ENCODE data around the gene MACROH2A1.

The MACROH2A1 gene

DNA sequence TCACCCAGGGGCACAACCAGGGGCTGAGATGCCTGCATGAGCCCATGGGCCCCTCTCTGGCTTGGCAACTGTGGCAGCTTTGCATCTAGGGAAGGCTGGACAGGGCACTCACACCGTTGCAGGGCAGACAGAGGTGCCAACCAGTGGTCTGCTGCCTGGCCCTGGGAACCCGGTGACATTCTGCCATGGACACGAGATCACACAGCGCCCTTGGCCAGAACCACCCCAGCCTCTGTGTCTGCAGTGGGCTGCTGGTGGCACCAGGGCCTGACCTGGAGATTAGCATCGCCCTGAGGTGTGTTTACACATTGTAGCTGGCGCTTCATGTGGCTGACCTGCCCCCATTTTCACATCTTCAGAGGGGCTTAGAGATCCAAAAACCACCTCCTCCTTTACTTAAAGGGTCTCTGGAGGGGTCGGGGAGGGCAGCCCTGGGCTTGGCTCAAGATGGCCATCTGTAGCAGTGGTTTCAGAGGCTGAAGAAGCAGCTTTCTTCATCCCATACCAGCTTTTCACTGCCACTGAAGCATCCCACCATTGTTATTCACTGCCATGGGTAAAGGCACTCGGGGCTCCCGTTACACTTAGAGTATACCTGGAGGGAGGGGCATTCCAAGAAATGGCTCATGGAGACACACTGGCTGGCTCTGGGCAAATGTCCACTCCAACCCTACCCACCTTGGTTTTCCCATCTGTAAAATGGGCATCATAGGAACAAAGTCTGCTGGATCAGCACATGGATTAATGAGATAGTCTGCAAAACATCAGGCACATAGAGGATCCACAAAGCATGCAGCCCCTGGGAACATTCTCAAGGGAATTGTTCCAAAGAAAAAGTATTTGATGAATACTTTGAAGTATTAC lies 36.7 kb upstream of the MACROH2A1 start:
- no peak for DNase-seq

GRCh38 chr5:135434591-135435466 lies 35.8 kb upstream of the MACROH2A1 start:
- DNase-seq = no peak

GRCh38 chr5:135433681-135434426 lies 34.8 kb upstream of the MACROH2A1 start:
- no peak for DNase-seq

DNA sequence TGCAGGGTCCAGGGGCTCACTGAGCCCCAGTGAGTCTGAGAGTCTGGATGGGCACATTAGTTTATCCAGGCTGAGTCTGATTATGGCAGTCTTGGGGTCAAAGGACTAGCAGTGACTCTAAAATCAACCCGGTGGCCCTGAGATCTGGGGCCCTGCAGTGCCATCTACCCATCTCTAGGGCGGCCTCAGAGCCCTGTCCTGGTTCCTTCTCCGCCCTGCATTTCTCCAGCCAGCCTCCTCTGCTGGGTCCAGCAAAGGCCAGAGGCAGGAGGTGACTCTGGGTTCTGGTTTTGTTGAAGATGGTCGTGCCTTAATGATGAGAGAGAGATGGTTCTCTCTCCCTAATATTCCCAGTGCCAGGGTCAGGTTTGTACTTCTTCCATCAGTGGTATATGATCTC lies 33.1 kb upstream of the MACROH2A1 start:
- no peak for DNase-seq

DNA sequence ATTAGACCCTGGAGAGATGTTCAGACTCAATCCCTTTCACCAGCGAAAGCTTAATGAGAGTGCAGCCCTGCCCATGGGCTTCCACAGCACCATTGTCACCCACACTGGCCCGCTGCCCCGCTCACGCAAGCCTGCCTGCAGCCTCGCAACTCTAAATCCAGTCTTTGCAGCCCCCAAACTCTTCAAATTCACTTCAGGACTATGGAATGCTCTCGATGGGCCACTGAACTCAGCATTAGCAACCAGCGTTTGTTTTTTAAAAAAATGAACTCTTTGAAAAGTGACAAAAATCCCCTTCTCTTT lies 31.1 kb upstream of the MACROH2A1 start:
- DNase-seq = no peak

DNA sequence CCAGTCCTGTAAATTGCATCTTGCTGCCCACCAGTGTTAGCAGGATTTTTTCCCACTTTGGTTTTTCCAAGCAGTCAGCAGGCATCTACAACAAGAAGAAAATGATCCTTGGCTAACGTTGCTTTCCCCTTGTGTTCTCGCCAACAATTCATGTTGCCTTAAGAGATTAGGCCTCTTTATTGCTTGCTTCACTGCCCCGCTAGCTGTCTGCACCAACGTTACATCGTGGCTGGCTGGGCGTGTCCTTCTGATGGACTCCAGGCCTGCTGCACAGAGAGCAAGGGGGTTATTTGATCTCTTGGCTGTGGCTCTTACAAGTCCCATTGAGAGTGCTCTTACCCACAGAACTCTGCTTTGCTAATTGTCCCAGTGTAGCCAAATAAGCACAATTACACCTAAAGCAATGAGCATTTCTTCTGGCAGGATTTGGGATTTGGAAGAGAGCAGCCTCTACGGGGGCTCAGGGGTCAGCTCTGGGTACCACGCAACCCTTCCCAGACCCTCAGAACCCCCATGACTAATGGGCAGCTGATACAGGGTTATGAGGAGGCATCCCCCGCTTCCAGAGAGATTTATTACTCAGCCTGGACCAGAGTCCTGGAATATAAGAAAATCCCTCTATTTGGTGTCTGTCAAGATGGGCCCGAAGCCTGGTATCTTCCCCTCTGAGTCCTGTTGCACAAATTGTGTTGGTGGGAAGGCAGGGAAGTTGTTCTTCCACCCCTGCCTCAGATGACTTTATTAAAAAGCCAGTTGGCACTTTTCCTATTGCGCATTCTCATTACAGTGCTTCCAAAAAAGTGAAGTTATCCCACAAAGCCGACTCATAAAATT lies 30.5 kb upstream of the MACROH2A1 start:
- DNase-seq = no peak

DNA sequence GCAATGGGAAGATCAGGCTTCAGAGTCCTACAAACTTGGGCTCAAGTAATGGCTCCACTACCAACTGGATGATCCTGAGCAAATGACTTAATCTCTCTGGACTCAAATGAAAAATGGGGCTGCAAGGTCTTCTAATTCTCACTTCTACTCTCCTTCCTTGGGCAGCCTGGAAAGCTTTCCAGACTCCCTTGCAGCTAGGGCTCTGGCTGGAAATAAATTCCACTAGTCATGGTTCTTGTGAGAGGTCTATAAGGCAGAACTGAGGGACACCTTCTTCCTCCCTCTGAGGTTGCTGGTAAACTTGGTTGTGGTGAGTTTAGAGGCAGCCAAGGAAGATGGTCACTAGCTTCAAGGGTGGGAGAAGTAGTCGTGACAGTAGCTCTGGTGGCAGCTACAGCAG lies 29.6 kb upstream of the MACROH2A1 start:
- DNase-seq = no peak

DNA sequence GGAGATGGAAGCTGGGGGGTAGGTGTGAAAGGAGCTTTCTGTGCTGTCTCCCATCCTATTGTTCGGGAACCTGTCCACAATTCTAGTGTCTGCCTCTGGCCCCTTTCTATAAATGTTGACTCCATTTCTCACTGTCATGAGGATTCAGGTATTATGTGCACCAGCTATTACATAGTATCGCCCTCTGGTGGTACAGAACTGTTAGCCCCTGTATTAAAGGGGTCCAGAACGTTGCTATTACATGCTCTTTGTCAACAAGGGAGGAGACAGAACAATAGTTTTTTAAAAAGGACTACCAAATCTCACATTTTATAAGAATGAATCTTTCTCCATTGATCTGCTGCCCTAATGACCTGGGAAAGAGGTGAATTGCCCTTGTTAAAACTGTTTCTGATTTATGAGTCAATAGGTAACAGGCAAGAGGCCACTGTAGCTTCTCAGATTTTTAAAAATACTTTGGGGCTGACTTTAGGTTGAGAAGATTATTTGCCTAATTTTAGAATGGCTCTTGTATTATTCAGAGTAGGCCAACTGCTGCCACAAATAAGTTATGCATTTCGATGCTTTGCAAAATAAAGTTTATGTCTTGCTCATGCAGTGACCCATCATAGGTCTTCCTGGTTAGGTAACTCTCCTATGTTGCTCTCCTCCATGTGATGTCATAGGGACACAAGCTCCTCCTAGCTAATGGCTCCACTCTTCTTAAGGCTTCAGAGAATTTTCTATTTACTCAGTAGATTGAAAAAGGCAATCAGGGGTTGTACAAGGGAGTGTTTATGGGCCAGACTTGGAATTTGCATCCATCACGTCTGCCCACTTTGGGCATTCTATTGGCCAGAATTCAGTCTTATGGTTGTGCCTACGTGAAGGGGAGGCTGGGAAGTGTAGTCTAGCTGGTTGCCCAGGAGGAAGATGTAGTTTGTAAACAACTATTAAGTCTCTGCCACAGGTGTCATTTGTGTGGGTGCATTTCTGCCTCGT lies 27.4 kb upstream of the MACROH2A1 start:
- no peak for DNase-seq

- DNase-seq = no peak
Observed at GRCh38 chr5:135425641-135426040, 26.6 kb upstream of the MACROH2A1 start.

DNA sequence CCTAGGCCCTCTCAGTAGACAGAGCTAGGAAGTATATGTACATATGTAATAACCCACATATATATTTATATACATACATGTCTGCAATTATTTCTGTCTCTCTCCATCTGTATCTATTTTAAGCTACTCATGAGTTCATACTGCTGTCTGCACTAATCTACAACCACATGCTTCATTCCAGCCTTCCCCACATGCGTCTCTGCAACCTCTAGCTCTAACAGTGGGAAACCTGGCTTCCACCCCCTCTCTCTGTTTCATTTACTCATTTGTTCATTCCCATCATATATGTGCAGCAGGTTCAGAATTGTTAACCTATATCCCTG lies 24.8 kb upstream of the MACROH2A1 start:
- no peak for DNase-seq

DNA sequence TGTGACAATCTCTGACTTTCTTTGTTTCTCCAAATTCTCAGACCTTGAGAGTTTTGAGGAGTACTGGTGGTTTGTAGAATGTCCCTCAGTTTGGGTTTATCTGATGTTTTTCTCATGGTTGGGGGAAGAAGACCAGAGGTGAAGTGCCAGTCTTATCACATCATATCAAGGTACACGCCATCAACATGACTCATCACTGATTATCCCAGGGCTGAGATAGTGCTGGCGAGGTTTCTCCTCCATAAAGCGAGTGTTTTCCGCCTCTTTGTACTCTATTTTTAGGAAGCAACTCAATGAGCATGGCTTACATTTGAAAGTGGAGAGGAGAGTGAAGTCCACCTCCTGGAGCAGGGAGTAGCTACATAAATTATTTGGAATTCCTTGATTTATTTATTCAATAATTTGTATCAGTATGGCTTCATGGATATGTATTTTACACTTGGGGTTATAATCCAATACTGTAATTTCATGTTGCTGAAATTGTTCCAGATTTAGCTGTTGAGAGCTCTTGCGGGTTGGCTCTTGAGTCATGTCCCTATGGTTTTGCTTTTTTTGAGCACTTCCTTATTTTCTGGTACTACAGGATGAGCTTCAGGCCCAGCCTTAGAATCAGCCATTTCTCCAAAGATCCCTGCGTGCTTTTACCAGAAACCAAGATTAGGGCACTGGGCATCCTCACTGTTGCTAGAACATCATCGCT lies 24.3 kb upstream of the MACROH2A1 start:
- no peak for DNase-seq

DNA sequence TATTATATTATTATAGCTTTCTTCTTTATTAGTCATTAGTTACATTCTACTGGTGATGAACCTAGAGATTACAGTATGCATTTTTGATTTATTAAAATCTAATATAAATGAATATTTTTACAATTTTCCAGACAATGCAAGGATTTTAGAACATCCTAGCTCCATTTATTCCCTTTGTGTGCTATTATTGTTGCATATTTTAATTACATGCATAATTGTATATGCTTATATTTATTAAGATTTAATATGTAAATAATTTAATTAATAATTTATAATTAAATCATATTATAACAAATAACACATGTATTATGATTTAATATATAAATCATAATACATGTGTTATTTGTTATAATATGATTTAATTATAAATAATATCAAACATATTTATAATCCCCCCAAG lies 23.4 kb upstream of the MACROH2A1 start:
- DNase-seq = no peak

GRCh38 chr5:135417083-135417482 lies 18.1 kb upstream of the MACROH2A1 start:
- no peak for DNase-seq

DNA sequence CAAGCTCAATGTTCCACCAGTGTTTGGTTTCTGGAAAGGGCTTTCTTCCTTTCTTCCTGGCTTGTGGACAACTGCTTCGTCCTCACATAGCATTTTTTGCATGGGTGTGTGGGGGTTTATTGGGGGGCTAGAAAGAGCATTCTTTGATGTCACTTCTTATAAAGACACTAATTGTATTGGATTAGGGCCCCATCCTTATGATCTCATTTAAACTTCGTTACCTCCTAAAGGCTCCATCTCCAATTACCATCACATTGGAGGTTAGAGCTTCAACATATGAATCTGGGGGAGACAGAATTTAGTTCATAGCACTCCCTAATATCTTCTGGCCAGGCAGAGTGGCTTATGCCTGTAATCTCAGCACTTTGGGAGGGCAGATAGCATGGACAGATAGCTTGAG lies 6.1 kb upstream of the MACROH2A1 start:
- DNase-seq = no peak

GRCh38 chr5:135402031-135402430 lies 3.0 kb upstream of the MACROH2A1 start:
- no peak for DNase-seq

DNA sequence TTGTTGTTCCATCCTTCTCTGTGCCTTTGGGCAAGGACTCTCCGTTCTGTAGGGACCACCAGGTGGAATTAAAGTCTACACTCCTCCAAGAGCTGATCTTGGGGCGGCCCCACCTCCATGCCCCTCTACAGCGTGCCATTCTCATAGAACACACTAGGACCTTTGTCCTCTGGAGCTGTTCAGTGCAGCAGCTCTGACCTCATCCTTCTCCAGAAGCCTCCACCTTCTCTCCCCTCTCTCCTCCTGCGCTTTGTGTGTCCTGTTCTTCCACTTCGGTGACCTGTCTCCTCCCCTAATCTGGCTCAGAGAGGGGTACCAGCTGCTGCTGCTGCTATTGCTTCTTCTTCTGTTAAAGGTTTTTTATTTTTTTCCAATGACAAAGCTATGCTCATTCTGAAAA lies 1.8 kb upstream of the MACROH2A1 start:
- DNase-seq = no peak

GRCh38 chr5:135399794-135400542 lies 937 bp upstream of the MACROH2A1 start:
- no peak for DNase-seq

- no peak for DNase-seq
Observed at GRCh38 chr5:135398160-135398854, 724 bp downstream of the MACROH2A1 start.

DNA sequence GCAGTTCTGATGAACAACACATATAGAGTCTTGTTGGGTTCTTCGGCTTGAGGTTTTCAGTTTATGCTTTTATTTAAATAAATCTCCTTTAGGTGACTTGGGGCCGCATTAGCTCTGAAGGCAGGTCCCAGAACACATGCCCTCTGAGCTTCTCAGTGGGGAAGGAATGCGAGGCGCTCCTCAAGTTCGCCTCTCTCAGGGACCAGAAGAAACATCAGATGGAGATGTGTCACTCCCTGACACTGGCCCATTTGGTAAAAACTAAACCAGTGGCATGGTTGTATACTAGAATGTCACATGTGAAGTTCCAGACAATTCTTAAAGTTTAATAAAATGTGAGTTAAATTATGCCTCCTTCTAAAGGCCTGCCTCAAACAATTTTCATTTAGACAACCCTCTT lies 1.9 kb downstream of the MACROH2A1 start:
- DNase-seq = no peak

All from KG1 (cell line).